Esophagus squamous epithelium (tissue), 4 donors: ENCODE measurements around the gene KANSL1.

Experiments
- CTCF ChIP-seq, 6 experiments: fragments of 450-650 bp in 4 of 6; fragments of 200-600 bp in 2 of 6; sonication (generic) in 2 of 6; IDR thresholded peaks; one replicate each; pipeline ENCODE4 v1.5.1; 2016 to 2019; ENCODE audit warnings: antibody characterized with exemption in 6 of 6, mild to moderate bottlenecking in 4 of 6, moderate library complexity in 4 of 6
- POLR2A ChIP-seq, 4 donors: fragments of 450-650 bp; IDR thresholded peaks; one replicate each; pipeline ENCODE4 v1.6.1; 2017; ENCODE audit warnings: antibody characterized with exemption in 4 of 4, mild to moderate bottlenecking in 4 of 4, moderate library complexity in 3 of 4

GRCh38 chr17:46038937-46039336 is 154.3 kb downstream of the KANSL1 start:
- TF ChIP-seq POLR2A (IDR thresholded peaks at IDR 0.05) (no peak), CTCF (IDR thresholded peaks at IDR 0.05) (no peak)
